ENCODE data around the gene UBN1.
A peak's percentile ranks its signal among the peaks of the same experiment; 100 is the strongest.

Gene UBN1

DNA sequence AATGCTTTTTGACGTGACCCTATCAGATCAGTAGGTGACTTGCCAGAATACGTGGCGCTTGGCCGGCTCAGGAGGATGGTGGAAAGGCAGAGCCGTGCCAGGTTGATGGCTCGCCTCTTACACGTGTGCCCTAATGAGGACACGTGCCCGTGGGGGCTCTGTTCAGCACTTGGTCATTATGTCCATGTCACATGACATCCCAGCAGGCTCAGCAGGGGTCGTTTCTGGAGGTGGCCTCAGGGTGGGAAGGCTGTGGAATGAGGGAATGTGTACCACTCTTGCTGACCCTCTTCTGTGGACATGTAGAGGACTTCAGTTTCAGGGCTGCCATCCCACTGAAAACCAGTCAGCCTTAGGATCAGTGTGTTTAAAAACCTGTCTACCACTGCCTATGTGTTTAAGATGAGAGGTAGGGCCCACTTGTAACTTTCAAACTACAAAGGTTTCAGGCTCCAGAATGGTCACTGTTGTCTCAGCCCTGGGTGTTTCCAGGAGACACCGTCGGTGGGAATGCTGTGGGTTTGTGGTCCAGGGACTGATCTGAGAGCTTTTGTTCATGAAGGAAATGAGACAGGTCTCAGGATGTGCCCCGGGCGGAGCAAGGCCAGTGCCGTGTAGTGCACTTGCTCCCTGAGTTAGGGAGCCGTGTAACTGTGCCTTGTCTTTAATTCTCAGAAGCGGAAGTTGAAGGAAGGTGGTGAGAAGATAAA is 12.1 kb downstream of the UBN1 start:
- DNase-seq (no peak), ATAC-seq (replicated peaks) (no peak)
- Mint-ChIP-seq H3K36me3 (ENCODE audit: insufficient read depth) (peaks cover 76% of the 10 kb centered on the region), H3K9me3 (no peaks in the 10 kb centered on the region), H3K4me1 (ENCODE audit: low read depth in 2 of 2) (peaks cover 0 to 16% of the 10 kb centered on the region in 2 donors), H3K27ac (no peak overlapping the region), H3K4me3 (no peak overlapping the region), H3K27me3 (no peaks in the 10 kb centered on the region)

DNA sequence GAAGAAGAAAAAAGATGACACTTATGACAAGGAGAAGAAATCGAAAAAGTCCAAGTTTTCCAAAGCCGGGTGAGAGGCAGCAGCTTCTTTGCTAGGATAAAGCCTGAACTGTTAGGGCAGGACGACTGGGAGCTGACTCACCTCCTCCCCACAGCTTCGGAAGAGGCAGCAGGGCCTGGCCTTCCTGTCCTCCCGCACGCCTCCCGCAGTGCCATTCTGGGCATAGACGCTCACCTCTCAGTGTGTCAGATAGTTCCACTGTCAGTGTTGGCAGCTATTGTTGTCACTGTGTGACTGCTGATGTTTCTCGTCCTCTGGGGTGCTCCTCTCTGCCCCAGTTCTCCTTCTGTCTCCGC is 12.6 kb downstream of the UBN1 start:
- no peak overlapping the region for H3K27ac Mint-ChIP-seq
- DNase-seq (no peak), ATAC-seq (replicated peaks) (no peak)
- no peaks in the 10 kb centered on the region for H3K9me3 Mint-ChIP-seq
- H3K27me3 Mint-ChIP-seq, result no peaks in the 10 kb centered on the region
- H3K4me3 Mint-ChIP-seq, result no peak overlapping the region
- peaks cover 71% of the 10 kb centered on the region for H3K36me3 Mint-ChIP-seq (ENCODE audit: insufficient read depth)
- H3K4me1 Mint-ChIP-seq (ENCODE audit: low read depth in 2 of 2), result peaks cover 3 to 20% of the 10 kb centered on the region in 2 donors

DNA sequence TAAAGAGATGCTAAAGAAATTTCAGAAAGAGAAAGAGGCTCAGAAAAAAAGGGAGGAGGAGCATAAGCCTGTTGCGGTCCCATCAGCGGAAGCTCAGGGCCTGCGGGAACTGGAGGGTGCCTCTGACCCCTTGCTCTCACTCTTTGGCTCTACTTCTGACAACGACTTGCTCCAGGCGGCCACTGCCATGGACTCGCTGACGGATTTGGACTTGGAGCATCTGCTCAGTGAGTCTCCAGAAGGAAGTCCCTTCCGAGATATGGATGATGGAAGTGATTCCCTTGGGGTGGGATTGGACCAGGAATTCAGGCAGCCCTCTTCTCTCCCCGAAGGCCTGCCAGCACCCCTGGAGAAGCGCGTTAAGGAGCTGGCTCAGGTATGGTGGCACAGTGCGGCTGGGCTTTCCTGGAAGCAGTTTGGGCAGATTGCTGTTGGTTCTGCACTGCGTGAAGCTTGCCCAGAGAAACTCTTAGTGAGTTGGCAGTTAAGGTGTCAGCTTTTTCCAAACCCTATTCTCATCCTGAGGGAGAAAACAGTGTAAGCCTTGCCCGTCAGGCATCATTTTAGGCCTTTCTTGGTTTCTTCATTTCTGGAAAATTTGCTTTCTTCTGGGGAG is 13.6 kb downstream of the UBN1 start:
- ATAC-seq (replicated peaks) (no peak), DNase-seq (no peak)
- Mint-ChIP-seq H3K36me3 (ENCODE audit: insufficient read depth) (peaks cover 67% of the 10 kb centered on the region), H3K4me1 (ENCODE audit: low read depth in 2 of 2) (peaks cover 5 to 24% of the 10 kb centered on the region in 2 donors), H3K4me3 (no peak overlapping the region), H3K27ac (peak overlapping the region in 1 of 2 donors; percentile 54), H3K9me3 (no peaks in the 10 kb centered on the region), H3K27me3 (no peaks in the 10 kb centered on the region)

DNA sequence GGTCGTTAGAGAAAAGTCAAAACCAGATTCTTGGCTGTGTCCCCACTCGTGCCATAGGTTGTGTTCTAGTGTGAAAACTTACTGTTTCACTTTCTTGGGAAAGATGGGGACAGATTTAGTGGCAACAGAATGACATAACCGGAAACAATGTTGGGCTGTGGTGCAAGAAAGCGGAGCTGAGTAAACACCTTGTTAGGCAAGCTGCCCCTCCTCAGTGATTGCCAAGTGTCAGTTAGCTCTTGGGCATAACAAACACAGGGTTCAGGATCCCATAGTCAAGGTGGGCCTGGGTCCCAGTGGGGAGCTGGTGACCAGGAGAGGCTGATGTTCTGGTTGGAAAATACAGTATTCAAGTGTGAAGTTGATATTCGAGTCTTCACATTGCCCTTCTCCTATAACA is 15.4 kb downstream of the UBN1 start:
- Mint-ChIP-seq H3K4me3 (no peak overlapping the region), H3K27me3 (no peaks in the 10 kb centered on the region), H3K9me3 (no peaks in the 10 kb centered on the region), H3K27ac (peak overlapping the region in 1 of 2 donors; percentile 54), H3K36me3 (ENCODE audit: insufficient read depth) (peaks cover 58% of the 10 kb centered on the region), H3K4me1 (ENCODE audit: low read depth in 2 of 2) (peaks cover 12 to 30% of the 10 kb centered on the region in 2 donors)
- no peak for ATAC-seq (replicated peaks)
- DNase-seq, result no peak

DNA sequence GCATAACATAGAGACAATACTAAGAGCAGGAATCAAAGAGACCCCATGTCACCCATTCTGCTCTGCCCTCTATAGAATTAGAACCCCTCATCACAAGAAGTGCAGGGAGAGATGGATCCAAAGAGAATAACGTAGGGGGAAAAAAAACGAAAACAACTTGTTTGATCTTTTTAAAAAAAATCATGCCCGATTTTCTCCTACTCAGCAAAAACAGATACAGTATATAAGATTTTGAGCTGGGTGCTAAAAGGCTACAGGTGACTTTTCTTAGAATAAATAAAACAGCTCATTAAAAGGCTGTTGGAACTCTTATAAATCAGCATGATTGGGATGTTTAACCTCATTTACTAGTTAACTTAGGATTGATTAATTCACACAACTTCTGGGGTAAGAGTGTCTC is 17.4 kb downstream of the UBN1 start:
- DNase-seq (no peak), ATAC-seq (replicated peaks) (no peak)
- H3K36me3 Mint-ChIP-seq (ENCODE audit: insufficient read depth), result peaks cover 48% of the 10 kb centered on the region
- H3K27me3 Mint-ChIP-seq, result no peaks in the 10 kb centered on the region
- H3K4me1 Mint-ChIP-seq (ENCODE audit: low read depth in 2 of 2), result peaks cover 22 to 29% of the 10 kb centered on the region in 2 donors
- no peak overlapping the region for H3K4me3 Mint-ChIP-seq
- no peaks in the 10 kb centered on the region for H3K9me3 Mint-ChIP-seq
- H3K27ac Mint-ChIP-seq, result peak overlapping the region; percentile 35 to 84

DNA sequence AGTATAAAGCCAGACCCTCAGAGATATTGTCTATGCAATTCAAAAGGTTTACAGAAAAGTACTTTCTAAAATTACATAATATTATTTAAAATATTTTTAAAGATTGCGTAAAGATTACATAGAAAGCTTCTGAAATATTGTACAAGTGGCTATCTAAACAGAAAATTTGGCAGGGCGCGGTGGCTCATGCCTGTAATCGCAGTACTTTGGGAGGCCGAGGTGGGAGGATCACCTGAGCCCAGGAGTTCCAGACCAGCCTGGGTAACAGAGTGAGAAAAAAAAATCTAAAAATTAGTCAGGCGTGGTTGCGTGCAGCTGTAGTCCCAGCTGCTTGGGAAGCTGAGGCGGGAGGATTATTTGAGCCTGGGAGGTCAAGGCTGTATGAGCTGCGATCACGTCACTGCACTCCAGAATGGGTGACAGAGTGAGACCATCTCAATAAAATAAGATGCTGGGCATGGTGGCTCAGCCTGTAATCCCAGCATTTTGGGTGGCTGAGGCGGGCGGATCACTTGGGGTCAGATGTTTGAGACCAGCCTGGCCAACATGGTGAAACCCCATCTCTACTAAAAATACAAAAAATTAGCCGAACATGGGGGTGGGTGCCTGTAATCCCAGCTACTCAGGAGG is 18.1 kb downstream of the UBN1 start:
- ATAC-seq (replicated peaks) (no peak), DNase-seq (no peak)
- H3K4me1 Mint-ChIP-seq (ENCODE audit: low read depth in 2 of 2), result peaks cover 22 to 26% of the 10 kb centered on the region in 2 donors
- peaks cover 49% of the 10 kb centered on the region for H3K36me3 Mint-ChIP-seq (ENCODE audit: insufficient read depth)
- H3K9me3 Mint-ChIP-seq, result no peaks in the 10 kb centered on the region
- H3K27ac Mint-ChIP-seq, result peak overlapping the region; percentile 35 to 84
- no peaks in the 10 kb centered on the region for H3K27me3 Mint-ChIP-seq
- no peak overlapping the region for H3K4me3 Mint-ChIP-seq

DNA sequence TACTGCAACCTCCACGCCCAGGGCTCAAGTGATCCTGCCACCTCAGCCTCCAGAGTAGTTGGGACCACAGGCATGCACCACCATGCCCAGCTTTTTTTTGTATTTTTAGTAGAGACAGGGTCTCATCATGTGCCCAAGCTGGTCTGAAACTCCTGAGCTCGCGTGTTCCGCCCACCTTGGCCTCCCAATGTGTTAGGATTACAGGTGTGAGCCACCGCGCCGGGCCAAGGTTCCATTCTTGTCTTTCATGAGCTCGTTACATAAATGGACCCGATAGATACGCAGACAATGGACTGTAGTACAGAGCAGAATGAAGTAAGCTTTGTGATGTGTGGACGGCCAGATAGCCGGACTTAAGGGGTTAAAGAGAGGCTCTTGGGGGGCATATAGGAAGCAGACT is 19.3 kb downstream of the UBN1 start:
- no peaks in the 10 kb centered on the region for H3K9me3 Mint-ChIP-seq
- peak overlapping the region; percentile 39 to 50 for H3K27ac Mint-ChIP-seq
- ATAC-seq (replicated peaks) (no peak), DNase-seq (no peak)
- H3K27me3 Mint-ChIP-seq, result no peaks in the 10 kb centered on the region
- peaks cover 49% of the 10 kb centered on the region for H3K36me3 Mint-ChIP-seq (ENCODE audit: insufficient read depth)
- no peak overlapping the region for H3K4me3 Mint-ChIP-seq
- peaks cover 22 to 28% of the 10 kb centered on the region in 2 donors for H3K4me1 Mint-ChIP-seq (ENCODE audit: low read depth in 2 of 2)

DNA sequence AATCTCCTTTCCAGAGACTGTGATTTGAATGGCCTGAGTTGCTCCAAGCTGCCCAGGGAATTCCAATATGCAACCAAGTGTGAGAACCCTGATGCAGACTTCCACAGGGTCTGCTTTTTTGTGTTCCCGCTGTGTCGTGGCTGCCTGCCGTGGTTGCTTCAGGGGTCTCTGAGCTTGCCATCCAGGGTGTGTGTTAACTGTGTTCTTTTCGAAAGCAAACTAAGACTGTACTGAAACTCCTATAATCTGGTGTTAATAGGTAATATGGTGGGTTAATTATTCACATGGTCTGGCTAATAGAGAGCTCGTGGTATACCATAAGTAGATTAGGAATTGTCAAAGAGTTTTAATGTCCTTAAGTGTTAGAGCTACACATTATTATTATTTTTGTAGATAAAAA is 20.7 kb downstream of the UBN1 start:
- ATAC-seq (replicated peaks) (no peak), DNase-seq (no peak)
- H3K4me3 Mint-ChIP-seq, result no peak overlapping the region
- H3K27me3 Mint-ChIP-seq, result no peaks in the 10 kb centered on the region
- peaks cover 22 to 32% of the 10 kb centered on the region in 2 donors for H3K4me1 Mint-ChIP-seq (ENCODE audit: low read depth in 2 of 2)
- peaks cover 47% of the 10 kb centered on the region for H3K36me3 Mint-ChIP-seq (ENCODE audit: insufficient read depth)
- no peaks in the 10 kb centered on the region for H3K9me3 Mint-ChIP-seq
- peak overlapping the region in 1 of 2 donors; percentile 53 for H3K27ac Mint-ChIP-seq

DNA sequence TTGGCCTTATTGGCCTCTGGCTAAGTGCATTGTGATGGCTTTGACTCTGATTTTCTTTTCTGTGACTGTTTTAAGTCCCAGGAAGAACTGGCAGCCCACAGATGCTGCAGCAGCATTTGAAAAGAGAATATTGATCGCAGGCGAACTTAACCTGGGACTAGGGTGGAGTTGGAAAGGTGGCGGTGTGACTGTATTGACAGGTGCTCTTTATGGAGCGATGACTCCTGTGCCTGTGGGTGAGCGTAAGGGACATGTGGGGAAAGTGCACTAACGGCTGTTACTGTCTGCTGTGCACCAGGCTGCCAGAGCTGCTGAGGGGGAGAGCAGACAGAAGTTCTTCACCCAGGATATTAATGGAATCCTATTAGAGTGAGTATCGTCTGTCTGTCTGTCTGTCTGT is 21.3 kb downstream of the UBN1 start:
- Mint-ChIP-seq H3K27me3 (no peaks in the 10 kb centered on the region), H3K4me3 (no peak overlapping the region), H3K27ac (peak overlapping the region in 1 of 2 donors; percentile 53), H3K36me3 (ENCODE audit: insufficient read depth) (peaks cover 52% of the 10 kb centered on the region), H3K9me3 (no peaks in the 10 kb centered on the region), H3K4me1 (ENCODE audit: low read depth in 2 of 2) (peaks cover 22 to 31% of the 10 kb centered on the region in 2 donors)
- DNase-seq (no peak), ATAC-seq (replicated peaks) (no peak)

DNA sequence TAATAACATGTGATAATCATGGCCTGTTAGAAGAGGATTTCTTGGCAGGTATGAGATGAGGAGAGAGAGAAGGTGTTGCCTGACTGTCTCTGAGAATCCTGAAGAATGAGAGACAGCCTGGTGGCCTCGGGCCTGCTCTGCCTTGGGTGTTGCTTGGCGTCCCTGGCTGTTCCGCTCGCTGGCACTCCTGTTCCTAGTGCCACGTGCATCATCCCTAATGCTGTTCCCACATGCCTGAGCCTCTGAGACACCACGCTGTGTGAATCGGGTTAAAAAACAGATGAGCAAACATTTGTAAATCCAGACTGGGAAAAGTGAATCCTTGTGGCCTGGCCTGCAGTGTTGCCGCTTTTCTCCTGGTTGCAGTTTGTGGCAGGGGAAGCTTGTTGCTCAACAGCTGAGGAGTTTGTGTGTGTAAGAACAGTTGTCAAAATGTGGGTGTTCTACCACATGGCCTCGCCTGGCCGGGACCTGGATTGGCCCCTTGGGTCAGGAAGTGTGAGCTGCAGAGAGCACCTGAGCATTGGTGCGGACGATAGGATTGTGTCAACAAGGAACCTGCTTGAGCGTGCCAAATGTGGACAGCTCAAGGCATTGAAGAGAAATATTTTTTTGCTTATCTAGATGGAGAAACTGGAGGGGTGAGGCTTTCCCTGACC is 22.0 kb downstream of the UBN1 start:
- Mint-ChIP-seq H3K27me3 (no peaks in the 10 kb centered on the region), H3K36me3 (ENCODE audit: insufficient read depth) (peaks cover 54% of the 10 kb centered on the region), H3K4me1 (ENCODE audit: low read depth in 2 of 2) (peaks cover 22 to 25% of the 10 kb centered on the region in 2 donors), H3K9me3 (no peaks in the 10 kb centered on the region), H3K27ac (no peak overlapping the region), H3K4me3 (no peak overlapping the region)
- ATAC-seq (replicated peaks) (no peak), DNase-seq (no peak)

DNA sequence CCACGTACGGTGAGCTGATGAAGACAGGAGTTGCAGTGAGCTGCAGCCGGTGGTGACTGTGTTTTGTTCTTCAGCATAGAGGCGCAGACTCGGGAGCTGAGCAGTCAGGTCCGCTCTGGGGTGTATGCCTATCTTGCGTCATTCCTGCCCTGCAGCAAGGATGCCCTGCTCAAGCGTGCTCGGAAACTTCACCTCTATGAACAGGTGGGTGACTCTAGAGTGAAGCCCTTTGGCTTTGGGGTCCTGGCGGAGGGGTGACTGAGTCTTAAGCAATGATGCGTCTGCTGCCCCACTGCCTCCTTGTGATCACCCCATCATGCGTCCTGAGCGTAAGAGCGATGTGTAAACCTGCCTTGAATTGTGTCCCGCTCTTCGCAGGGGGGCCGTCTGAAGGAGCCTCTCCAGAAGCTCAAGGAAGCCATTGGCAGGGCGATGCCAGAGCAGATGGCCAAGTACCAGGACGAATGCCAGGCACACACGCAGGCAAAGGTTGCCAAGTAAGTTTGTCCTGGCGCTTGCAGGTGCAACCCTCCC is 22.9 kb downstream of the UBN1 start:
- Mint-ChIP-seq H3K36me3 (ENCODE audit: insufficient read depth) (peaks cover 59% of the 10 kb centered on the region), H3K4me1 (ENCODE audit: low read depth in 2 of 2) (peaks cover 19 to 21% of the 10 kb centered on the region in 2 donors), H3K4me3 (no peak overlapping the region), H3K27ac (no peak overlapping the region), H3K27me3 (no peaks in the 10 kb centered on the region), H3K9me3 (no peaks in the 10 kb centered on the region)
- DNase-seq (no peak), ATAC-seq (replicated peaks) (no peak)

DNA sequence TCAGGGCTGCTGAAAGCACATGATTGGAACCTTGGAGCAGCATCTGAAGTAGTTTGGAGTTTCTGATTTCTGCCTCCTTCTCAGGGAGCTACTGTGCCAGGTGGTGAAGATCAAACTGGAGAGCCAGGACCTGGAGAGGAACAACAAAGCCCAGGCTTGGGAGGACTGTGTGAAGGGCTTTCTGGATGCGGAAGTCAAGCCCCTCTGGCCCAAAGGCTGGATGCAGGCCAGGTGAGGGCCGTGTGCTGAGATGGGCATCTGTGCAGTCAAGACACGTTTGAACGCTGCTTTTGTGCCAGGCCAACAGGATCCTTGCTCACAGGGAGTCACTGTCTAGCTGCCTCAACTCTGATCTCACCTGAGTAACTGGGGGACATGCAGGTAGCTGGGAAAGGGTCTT is 23.8 kb downstream of the UBN1 start:
- DNase-seq (no peak), ATAC-seq (replicated peaks) (no peak)
- Mint-ChIP-seq H3K27ac (peak overlapping the region; percentile 83 to 92), H3K27me3 (no peaks in the 10 kb centered on the region), H3K36me3 (ENCODE audit: insufficient read depth) (peaks cover 65% of the 10 kb centered on the region), H3K9me3 (no peaks in the 10 kb centered on the region), H3K4me3 (no peak overlapping the region), H3K4me1 (ENCODE audit: low read depth in 2 of 2) (peaks cover 17 to 19% of the 10 kb centered on the region in 2 donors)

DNA sequence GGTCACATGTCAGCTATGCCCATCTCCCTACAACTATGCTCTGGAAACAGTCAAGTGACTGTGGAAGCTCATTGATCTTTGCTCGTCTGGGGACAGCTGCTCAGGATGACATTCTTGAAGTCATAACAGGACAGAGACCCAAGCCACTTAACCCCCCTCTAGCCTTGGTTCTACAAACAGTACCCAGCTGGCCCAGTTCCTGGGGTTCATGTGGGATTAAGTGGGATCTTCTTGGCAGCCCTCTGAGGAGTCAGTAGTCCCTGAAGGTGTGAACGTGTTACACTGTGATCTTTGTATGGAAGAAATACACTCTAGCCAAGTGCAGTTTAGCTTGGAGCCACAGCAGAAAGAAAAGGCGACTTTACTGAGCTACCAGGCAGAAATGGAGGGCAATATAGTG is 25.8 kb downstream of the UBN1 start:
- no peak overlapping the region for H3K4me3 Mint-ChIP-seq
- peaks cover 11% of the 10 kb centered on the region in 2 donors for H3K4me1 Mint-ChIP-seq (ENCODE audit: low read depth in 2 of 2)
- H3K27ac Mint-ChIP-seq, result no peak overlapping the region
- H3K36me3 Mint-ChIP-seq (ENCODE audit: insufficient read depth), result peaks cover 73% of the 10 kb centered on the region
- ATAC-seq (replicated peaks) (no peak), DNase-seq (no peak)
- no peaks in the 10 kb centered on the region for H3K27me3 Mint-ChIP-seq
- no peaks in the 10 kb centered on the region for H3K9me3 Mint-ChIP-seq
